Pancreas (tissue), 10 donors: Measurements from ENCODE around the gene TRIM29. TPM values are rescaled to one million over a fixed set of nuclear protein-coding genes. Genes with fewer than 3 reads are reported as not detected.

ENCODE experiments used
- ATAC-seq, 4 donors: fragments of 200-7000 bp; cut with Tn5 transposase; one replicate each; pipeline versions ENCODE4 v1.8.0 to v1.9.1; 2020; ENCODE audit warnings: mild to moderate bottlenecking in 4 of 4, moderate library complexity in 4 of 4
- DNase-seq, 6 donors: peaks; one replicate each; pipeline ENCODE4 v3.0.0-alpha.2; 2020
- FAIRE-seq: peaks from 2 replicates; lab custom pipeline; 2012; peaks lifted over from hg19 to GRCh38; lab: Jason Lieb, UNC
- H3K27ac ChIP-seq, 4 donors: fragments of 200-600 bp; sonication (generic); 1 replicate in 3 of 4; 2 replicates in 1 of 4; pipeline versions ENCODE4 v1.5.0 to v1.8.0; 2020
- H3K27me3 ChIP-seq, 4 donors: fragments of 200-600 bp; one replicate each; pipeline ENCODE4 v1.8.0; 2021
- H3K36me3 ChIP-seq, 3 donors: fragments of 200-600 bp; sonication (generic) in 1 of 3; one replicate each; pipeline versions ENCODE4 v1.5.0 to v1.8.0; 2020 to 2021
- H3K4me1 ChIP-seq, 3 donors: fragments of 200-600 bp; one replicate each; pipeline ENCODE4 v1.8.0; 2021
- H3K4me3 ChIP-seq, 4 donors: fragments of 200-600 bp; sonication (generic) in 2 of 4; one replicate each; pipeline versions ENCODE4 v1.5.0 to v1.8.0; 2020 to 2021
- H3K9me3 ChIP-seq, 4 donors: fragments of 200-600 bp; one replicate each; pipeline ENCODE4 v1.8.0; 2021
- WGBS, 2 donors: extraction: QIAGEN DNeasy Blood & Tissue Kit; methylation state at CpG; one replicate each; pipeline ENCODE4 v1.1.7; 2013; 5-methylcytosine and 5-hydroxymethylcytosine counted together
- intact Hi-C, 3 donors: fragments of 100-400 bp; cut with DNase I; formaldehyde crosslinking; loops; one replicate each; pipeline versions ENCODE4 v1.11.1 to v1.14.2; 2022
- polyA plus RNA-seq, 2 donors: library from polyadenylated mRNA; stranded (reverse); fragments of 200-250 nt; gene quantifications; one replicate each; pipeline ENCODE4 v1.2.3, GENCODE V29; 2013
- total RNA-seq, 6 donors: library from RNA; stranded (reverse); fragmentation: NEBNext Ultra II Directional in 4 of 6; extraction: Animal tissue kit (Norgen Biotek cat#: 25700) in 4 of 6; gene quantifications; one replicate each; pipeline versions ENCODE4 v1.2.1 to v1.2.4, GENCODE V29; 2021 to 2023
- TF ChIP-seq, protein P1 (sequence below), 4 donors: fragments of 200-600 bp; sonication (generic) in 3 of 4; IDR thresholded peaks; one replicate each; pipeline versions ENCODE4 v1.5.0 to v1.8.0; 2021; ENCODE audit warnings: antibody characterized with exemption in 4 of 4
- donor health status: healthy with polysubstance abuse.
- donor health status: DM: no; HTN: no; CAD: no; lungs with moderate emphysema.
- donor health status: DM: no; HTN: no; CAD: no.
- donor health status: control.
- donor health status: control.
- donor health status: Bipolar disorder and iron deficiency.
- donor health status: DM: yes; HTN: yes; CAD: no.
- donor health status: DM: no; HTN: no; CAD: no.
- donor health status: DM: no; HTN: no; CAD: no.
- donor health status: DM: yes; HTN: yes; CAD: no.

Gene TRIM29
- total and polyA plus RNA-seq, 8 donors, result 0.38 to 1.7 (median 0.61) TPM

DNA sequence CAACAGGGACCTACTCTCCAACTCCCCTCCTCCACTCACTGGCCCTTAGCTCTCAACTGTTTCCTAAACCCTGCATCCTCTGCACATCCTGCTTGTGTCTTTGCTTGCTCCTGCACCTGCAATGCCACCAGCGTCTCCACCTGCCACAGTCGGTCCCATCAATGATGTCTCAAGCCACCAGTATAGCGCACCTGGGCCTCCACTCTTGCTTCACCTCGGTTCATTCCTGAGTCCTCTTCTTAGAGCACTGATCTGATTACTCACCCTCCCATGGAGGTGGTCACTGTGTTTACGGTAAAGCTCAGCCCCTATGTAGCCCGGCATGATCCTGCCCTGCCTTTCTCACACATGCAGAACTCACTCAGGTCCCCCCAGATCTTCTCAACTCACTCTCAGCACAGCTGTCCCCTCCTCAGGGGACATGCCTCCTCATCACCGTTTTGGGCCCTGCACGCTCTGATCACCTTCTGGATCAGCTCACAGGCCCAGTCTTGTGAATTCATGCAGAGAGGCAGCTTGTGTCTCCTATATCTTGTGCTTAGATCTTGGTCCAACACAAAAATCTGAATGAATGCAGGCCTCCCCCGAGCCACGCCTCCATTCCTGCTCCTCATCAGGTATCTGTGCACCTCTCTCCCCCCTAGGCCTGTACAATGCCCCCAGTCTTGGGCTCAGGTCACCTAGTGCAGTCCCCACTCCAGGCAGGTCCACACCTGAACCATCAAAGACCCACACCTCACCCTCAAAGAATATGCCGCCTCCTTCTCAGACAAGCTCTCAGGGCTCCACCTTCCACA, 31.4 kb downstream of the TRIM29 start:
- H3K9me3 ChIP-seq, result no peaks in the 10 kb centered on the region
- no peak for FAIRE-seq
- ATAC-seq, result no peak

DNA sequence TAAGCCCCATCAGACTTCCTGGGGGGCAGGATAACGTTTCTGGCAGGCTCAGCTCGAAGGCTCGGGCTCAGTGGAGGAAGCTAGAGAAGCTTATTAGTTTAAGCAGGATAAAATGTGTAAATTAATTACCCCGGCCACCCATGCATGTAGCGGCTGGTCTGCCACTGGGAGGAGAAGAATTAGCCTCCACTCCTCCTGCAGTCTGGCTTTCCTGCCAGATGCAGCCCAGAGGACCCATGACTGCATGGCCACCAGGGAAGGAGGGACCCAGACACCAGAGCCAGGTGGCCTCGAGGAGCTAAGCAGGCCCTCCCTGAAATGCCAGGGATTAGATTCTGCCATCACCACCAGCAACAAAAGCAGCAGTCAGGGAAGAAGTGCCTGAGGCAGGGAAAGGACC, 32.3 kb downstream of the TRIM29 start:
- Histone ChIP-seq H3K36me3 (no peaks in the 10 kb centered on the region), H3K27me3 (no peaks in the 10 kb centered on the region), H3K4me3 (no peak overlapping the region), H3K27ac (no peak overlapping the region), H3K9me3 (no peaks in the 10 kb centered on the region), H3K4me1 (no peaks in the 10 kb centered on the region)
- WGBS, 2 donors, result 48 to 56% methylated on average over 6 of the region's 6 CpGs
- DNase-seq (no peak), ATAC-seq (no peak), FAIRE-seq (no peak)
- TF ChIP-seq, protein P1, sequence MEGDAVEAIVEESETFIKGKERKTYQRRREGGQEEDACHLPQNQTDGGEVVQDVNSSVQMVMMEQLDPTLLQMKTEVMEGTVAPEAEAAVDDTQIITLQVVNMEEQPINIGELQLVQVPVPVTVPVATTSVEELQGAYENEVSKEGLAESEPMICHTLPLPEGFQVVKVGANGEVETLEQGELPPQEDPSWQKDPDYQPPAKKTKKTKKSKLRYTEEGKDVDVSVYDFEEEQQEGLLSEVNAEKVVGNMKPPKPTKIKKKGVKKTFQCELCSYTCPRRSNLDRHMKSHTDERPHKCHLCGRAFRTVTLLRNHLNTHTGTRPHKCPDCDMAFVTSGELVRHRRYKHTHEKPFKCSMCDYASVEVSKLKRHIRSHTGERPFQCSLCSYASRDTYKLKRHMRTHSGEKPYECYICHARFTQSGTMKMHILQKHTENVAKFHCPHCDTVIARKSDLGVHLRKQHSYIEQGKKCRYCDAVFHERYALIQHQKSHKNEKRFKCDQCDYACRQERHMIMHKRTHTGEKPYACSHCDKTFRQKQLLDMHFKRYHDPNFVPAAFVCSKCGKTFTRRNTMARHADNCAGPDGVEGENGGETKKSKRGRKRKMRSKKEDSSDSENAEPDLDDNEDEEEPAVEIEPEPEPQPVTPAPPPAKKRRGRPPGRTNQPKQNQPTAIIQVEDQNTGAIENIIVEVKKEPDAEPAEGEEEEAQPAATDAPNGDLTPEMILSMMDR (IDR thresholded peaks at IDR 0.05), result no peak
- intact Hi-C loops, result loop anchor here in 2 of 3 donors (5.0 kb wide), 4 partner anchors 438 to 628 kb away; no protein-coding TSS in a partner anchor

More for the DNA sequence above, 31.4 kb downstream of the TRIM29 start:
- DNase-seq, result no peak
- H3K4me3 ChIP-seq, result no peak overlapping the region
- no peaks in the 10 kb centered on the region for H3K4me1 ChIP-seq
- H3K36me3 ChIP-seq, result no peaks in the 10 kb centered on the region
- TF ChIP-seq, protein P1 (IDR thresholded peaks at IDR 0.05), result no peak
- WGBS, 2 donors, result 74 to 81% methylated on average over 11 of the region's 11 CpGs
- no peak overlapping the region for H3K27ac ChIP-seq
- no peaks in the 10 kb centered on the region for H3K27me3 ChIP-seq
- intact Hi-C loops, result loop anchor here in 2 of 3 donors (5.0 kb wide), 4 partner anchors 439 to 629 kb away; no protein-coding TSS in a partner anchor

DNA sequence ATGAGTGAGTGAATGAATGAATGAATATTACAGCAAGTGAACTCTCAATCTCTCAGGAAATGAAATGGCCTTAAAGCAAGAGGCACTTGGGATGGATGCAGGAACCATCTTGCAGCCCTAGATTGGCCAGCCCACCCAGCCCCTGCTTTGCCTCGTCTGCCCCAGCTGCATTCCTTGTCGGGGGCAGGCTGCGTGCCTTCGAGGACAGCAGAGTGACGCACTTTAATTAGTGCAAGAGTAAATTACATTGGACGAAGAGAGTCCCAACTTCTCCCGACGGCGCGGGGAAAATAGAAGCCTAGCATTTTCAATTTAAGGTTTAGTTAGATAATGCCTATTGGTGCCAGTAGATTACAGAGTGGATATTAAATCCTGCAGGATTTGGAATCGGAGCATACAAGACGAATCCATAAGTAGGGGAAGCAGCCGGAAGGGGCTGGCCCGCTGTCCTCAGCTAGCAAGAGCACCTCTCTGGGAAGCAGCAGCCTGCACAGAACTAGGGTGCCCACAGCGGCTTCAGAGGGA, 33.8 kb downstream of the TRIM29 start:
- FAIRE-seq (no peak), ATAC-seq (no peak), DNase-seq (no peak)
- Histone ChIP-seq H3K9me3 (no peaks in the 10 kb centered on the region), H3K27me3 (no peaks in the 10 kb centered on the region), H3K36me3 (no peaks in the 10 kb centered on the region), H3K27ac (no peak overlapping the region), H3K4me1 (no peaks in the 10 kb centered on the region), H3K4me3 (no peak overlapping the region)
- 62 to 74% methylated on average over 15 of the region's 15 CpGs for WGBS, 2 donors
- intact Hi-C loops, result no loop called here
- TF ChIP-seq, protein P1 (IDR thresholded peaks at IDR 0.05), result no peak

DNA sequence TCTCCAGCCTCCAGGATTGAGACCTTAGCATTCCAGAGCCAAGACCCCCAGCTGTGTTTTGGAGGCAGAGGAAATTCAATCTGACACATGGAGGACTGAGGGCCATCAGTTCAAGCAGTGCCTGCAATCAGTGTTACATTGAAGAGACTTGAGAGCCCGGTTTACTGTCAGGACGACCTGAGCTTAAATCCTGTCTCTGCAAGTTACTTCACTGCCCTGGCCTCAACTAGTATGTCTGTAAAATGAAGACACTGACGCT, 35.1 kb downstream of the TRIM29 start:
- no peaks in the 10 kb centered on the region for H3K4me1 ChIP-seq
- TF ChIP-seq, protein P1 (IDR thresholded peaks at IDR 0.05), result no peak
- H3K27me3 ChIP-seq, result no peaks in the 10 kb centered on the region
- no peak overlapping the region for H3K27ac ChIP-seq
- no peak for FAIRE-seq
- 43 to 77% methylated on average over 3 of the region's 3 CpGs for WGBS, 2 donors
- no peaks in the 10 kb centered on the region for H3K36me3 ChIP-seq
- intact Hi-C loops, result no loop called here
- DNase-seq, result no peak
- no peak overlapping the region for H3K4me3 ChIP-seq
- no peak for ATAC-seq
- H3K9me3 ChIP-seq, result no peaks in the 10 kb centered on the region
